Stimulated activated CD4-positive, alpha-beta T cell treated with anti-CD3 and anti-CD28 coated beads, TNF-alpha, amount 100 ng/mL, for 48 hours (primary cell): Measurements from ENCODE around the gene APOM.

ENCODE experiments used
- DNase-seq, 3 donors: peaks; one replicate each; pipeline ENCODE4 v3.0.0-alpha.2; 2020; ENCODE audit warnings: low read depth in 3 of 3

The APOM gene

GRCh38 chr6:31705931-31706330 lies 50.2 kb downstream of the APOM start:
- no peak for DNase-seq

GRCh38 chr6:31706599-31706998 lies 50.9 kb downstream of the APOM start, which contains the start of gene LY6G6F:
TSS of gene LY6G6F (plus strand) at chr6:31706866. CDS start at chr6:31706907, 41 bp downstream.
- DNase-seq = no peak

GRCh38 chr6:31707701-31708100 lies 52.0 kb downstream of the APOM start:
- DNase-seq = no peak
